HL-60 (cell line): Measurements from ENCODE around the gene ADAD1.

Source experiments
- DNase-seq, 2 experiments: peaks; one replicate each; pipeline ENCODE4 v3.0.0-alpha.2; 2010 to 2020; ENCODE audit warnings: low read depth in 1 of 2, low spot score in 1 of 2
- H3K27ac ChIP-seq: fragments of 250-450 bp; sonication (Bioruptor Pico); replicated peaks from 2 replicates; pipeline ENCODE4 v1.5.1; 2020; ENCODE audit warnings: mild to moderate bottlenecking, moderate library complexity
- H3K27me3 ChIP-seq: fragments of 250-450 bp; sonication (Bioruptor Pico); 2 replicates; pipeline ENCODE4 v1.5.1; 2021; ENCODE audit warnings: mild to moderate bottlenecking, moderate library complexity; ENCODE audit not compliant: insufficient read depth, poor library complexity, severe bottlenecking
- H3K4me3 ChIP-seq: replicated peaks from 2 replicates; pipeline ENCODE4 v1.5.1; 2011; ENCODE audit warnings: mild to moderate bottlenecking, control low read depth, low read length; ENCODE audit not compliant: insufficient read depth
- GABPA ChIP-seq: IDR thresholded peaks from 2 replicates; pipeline ENCODE4 v1.6.1; 2012; ENCODE audit warnings: low read depth
- POLR2AphosphoS5 ChIP-seq: IDR thresholded peaks from 2 replicates; pipeline ENCODE4 v1.6.1; 2012; ENCODE audit warnings: low read depth
- SPI1 ChIP-seq: IDR thresholded peaks from 2 replicates; pipeline ENCODE4 v1.6.1; 2012; ENCODE audit warnings: low read depth, mild to moderate bottlenecking, borderline replicate concordance
- TF ChIP-seq, protein P1 (sequence below): IDR thresholded peaks from 2 replicates; pipeline ENCODE4 v1.6.1; 2012; ENCODE audit warnings: low read depth; ENCODE audit not compliant: insufficient replicate concordance
- TF ChIP-seq, protein P2 (sequence below): IDR thresholded peaks from one replicate; pipeline ENCODE4 v1.5.1; 2011; ENCODE audit warnings: low read length, control low read depth, inconsistent platforms; ENCODE audit not compliant: insufficient read depth

Gene ADAD1

DNA sequence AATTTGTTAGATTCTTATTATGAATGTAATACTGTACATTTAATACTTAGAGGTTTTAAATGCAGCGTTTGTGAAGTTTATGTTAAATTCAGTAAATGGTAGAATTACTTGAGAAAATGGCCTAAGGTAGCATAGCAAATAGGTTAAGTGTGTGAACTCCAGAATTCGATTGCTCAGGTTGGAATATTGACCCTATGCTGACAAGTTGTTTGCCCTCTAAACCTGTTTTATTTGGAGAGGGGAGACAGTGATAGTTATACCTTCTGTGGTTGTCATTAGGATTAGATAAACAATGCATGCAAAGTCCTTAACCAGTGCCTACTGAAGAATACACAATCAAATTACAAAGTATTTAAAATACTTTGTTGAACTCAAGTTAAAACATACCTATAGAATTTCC is 5.4 kb downstream of the ADAD1 start:
- H3K27ac ChIP-seq = no peak overlapping the region
- H3K4me3 ChIP-seq = no peak overlapping the region
- TF ChIP-seq POLR2AphosphoS5 = no peak
- TF ChIP-seq, protein P1, sequence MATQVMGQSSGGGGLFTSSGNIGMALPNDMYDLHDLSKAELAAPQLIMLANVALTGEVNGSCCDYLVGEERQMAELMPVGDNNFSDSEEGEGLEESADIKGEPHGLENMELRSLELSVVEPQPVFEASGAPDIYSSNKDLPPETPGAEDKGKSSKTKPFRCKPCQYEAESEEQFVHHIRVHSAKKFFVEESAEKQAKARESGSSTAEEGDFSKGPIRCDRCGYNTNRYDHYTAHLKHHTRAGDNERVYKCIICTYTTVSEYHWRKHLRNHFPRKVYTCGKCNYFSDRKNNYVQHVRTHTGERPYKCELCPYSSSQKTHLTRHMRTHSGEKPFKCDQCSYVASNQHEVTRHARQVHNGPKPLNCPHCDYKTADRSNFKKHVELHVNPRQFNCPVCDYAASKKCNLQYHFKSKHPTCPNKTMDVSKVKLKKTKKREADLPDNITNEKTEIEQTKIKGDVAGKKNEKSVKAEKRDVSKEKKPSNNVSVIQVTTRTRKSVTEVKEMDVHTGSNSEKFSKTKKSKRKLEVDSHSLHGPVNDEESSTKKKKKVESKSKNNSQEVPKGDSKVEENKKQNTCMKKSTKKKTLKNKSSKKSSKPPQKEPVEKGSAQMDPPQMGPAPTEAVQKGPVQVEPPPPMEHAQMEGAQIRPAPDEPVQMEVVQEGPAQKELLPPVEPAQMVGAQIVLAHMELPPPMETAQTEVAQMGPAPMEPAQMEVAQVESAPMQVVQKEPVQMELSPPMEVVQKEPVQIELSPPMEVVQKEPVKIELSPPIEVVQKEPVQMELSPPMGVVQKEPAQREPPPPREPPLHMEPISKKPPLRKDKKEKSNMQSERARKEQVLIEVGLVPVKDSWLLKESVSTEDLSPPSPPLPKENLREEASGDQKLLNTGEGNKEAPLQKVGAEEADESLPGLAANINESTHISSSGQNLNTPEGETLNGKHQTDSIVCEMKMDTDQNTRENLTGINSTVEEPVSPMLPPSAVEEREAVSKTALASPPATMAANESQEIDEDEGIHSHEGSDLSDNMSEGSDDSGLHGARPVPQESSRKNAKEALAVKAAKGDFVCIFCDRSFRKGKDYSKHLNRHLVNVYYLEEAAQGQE = no peak
- H3K27me3 ChIP-seq = no peaks in the 10 kb centered on the region
- DNase-seq = no peak

DNA sequence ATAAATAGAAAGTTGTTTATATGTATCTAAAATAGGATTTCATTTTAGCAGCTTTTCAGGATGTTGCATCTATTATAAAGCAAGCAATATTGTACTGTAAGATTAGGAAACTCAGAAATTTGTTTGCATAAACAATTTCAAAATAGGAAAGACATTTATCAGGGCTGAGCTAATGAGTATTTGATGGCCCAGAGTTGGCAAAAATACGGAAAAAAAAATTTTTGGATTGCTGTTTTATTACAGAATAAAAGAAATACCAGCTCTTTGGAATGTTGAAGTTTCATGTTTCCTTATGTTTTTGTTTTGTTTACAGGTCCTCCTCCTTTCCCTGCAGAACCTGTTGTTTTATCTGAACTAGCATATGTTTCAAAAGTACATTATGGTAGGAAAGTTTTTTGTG is 14.5 kb downstream of the ADAD1 start:
- no peaks in the 10 kb centered on the region for H3K27me3 ChIP-seq
- H3K4me3 ChIP-seq = no peak overlapping the region
- no peak overlapping the region for H3K27ac ChIP-seq
- no peak for DNase-seq
- TF ChIP-seq, protein P2, sequence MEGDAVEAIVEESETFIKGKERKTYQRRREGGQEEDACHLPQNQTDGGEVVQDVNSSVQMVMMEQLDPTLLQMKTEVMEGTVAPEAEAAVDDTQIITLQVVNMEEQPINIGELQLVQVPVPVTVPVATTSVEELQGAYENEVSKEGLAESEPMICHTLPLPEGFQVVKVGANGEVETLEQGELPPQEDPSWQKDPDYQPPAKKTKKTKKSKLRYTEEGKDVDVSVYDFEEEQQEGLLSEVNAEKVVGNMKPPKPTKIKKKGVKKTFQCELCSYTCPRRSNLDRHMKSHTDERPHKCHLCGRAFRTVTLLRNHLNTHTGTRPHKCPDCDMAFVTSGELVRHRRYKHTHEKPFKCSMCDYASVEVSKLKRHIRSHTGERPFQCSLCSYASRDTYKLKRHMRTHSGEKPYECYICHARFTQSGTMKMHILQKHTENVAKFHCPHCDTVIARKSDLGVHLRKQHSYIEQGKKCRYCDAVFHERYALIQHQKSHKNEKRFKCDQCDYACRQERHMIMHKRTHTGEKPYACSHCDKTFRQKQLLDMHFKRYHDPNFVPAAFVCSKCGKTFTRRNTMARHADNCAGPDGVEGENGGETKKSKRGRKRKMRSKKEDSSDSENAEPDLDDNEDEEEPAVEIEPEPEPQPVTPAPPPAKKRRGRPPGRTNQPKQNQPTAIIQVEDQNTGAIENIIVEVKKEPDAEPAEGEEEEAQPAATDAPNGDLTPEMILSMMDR = no peak
- TF ChIP-seq, protein P1 = no peak
- TF ChIP-seq POLR2AphosphoS5 (no peak), GABPA (no peak), SPI1 (no peak)

DNA sequence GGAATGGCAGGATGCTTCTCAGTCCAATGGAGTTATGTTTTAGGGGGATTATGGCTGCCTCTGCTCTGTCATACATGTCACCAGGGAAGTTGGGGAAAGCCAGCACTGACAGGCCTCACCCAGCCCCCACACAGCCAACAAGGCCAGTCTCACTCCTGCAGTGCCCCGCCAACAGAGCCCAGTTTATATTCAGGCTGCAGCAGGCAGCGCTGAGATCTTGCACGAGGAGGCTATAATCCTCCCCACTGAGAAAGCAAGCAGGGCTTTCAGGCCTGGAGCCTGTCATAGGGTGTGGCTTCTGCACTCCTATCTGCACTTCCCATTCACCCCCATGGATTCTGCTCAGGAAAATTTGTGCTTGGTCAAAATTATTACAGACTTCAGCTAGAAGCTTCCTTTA is 25.1 kb downstream of the ADAD1 start:
- Histone ChIP-seq H3K27me3 (no peaks in the 10 kb centered on the region), H3K27ac (no peak overlapping the region), H3K4me3 (no peak overlapping the region)
- DNase-seq = no peak
- TF ChIP-seq GABPA (no peak), POLR2AphosphoS5 (no peak), SPI1 (no peak)
- TF ChIP-seq, protein P2 = no peak
- TF ChIP-seq, protein P1 = no peak

DNA sequence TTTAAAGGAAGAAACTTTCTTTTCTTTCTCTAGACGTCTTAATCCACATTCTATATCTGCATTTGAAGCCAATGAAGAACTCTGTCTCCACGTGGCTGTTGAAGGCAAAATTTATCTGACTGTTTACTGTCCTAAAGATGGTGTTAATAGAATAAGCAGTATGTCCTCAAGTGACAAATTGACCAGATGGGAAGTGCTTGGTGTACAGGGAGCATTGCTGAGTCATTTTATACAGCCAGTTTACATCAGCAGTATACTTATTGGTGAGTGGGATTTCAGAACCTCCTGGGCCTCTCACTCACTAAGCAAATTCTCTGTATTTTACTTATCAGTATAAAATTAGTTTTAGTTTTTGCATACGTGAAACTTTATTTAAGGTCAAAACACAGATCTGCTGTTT is 33.7 kb downstream of the ADAD1 start:
- no peak for DNase-seq
- no peak overlapping the region for H3K27ac ChIP-seq
- no peaks in the 10 kb centered on the region for H3K27me3 ChIP-seq
- TF ChIP-seq POLR2AphosphoS5 (no peak), SPI1 (no peak), GABPA (no peak)
- TF ChIP-seq, protein P1 = no peak
- TF ChIP-seq, protein P2 = no peak
- no peak overlapping the region for H3K4me3 ChIP-seq
